C4-2B (cell line): ENCODE measurements around the gene UTF1.

Experiments
- ZFX ChIP-seq: fragments of 450-650 bp; IDR thresholded peaks from 2 replicates; pipeline ENCODE4 v1.6.1; 2017
- TF ChIP-seq, protein P1 (sequence below): fragments of 450-650 bp; conservative IDR thresholded peaks from 2 replicates; pipeline ENCODE4 v1.5.1; 2017; ENCODE audit warnings: mild to moderate bottlenecking

DNA sequence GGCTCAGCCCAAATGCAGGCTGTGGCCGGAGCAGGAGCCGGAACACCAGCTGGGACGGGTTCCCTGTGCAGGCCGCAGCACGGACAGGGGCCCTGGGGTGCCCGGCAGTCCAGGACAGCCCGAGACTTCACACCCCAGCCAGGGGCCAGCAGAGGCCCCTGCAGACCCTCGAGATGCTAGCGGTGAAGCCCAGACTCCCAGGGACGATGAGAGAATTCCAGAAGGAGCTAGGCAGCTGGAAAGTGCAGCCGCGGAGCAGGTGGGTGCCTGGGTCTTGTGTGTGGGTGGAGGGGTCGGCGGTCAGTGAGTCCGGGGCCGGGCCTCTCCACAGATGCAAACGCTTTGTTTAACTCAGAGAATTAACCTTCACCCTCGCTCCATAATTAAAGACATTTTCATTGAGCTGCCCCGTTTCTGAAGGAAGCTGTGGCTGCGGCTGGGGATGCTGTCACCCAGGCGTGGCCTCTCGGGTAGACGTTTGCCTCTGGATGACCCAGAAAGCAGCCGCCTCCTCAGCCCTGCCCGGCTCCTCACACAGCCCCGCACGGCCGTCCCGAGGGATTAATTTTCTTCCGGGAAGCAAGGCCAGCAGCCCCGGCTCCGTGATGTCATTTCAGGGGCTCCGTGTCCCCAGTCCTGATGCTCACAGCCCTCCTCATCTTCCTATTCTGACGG, 43.5 kb upstream of the UTF1 start:
- TF ChIP-seq, protein P1, sequence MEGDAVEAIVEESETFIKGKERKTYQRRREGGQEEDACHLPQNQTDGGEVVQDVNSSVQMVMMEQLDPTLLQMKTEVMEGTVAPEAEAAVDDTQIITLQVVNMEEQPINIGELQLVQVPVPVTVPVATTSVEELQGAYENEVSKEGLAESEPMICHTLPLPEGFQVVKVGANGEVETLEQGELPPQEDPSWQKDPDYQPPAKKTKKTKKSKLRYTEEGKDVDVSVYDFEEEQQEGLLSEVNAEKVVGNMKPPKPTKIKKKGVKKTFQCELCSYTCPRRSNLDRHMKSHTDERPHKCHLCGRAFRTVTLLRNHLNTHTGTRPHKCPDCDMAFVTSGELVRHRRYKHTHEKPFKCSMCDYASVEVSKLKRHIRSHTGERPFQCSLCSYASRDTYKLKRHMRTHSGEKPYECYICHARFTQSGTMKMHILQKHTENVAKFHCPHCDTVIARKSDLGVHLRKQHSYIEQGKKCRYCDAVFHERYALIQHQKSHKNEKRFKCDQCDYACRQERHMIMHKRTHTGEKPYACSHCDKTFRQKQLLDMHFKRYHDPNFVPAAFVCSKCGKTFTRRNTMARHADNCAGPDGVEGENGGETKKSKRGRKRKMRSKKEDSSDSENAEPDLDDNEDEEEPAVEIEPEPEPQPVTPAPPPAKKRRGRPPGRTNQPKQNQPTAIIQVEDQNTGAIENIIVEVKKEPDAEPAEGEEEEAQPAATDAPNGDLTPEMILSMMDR, result no peak
- no peak for TF ChIP-seq ZFX
